B cell (primary cell): ENCODE data around the gene EEPD1. TPM values are rescaled to one million over a fixed set of nuclear protein-coding genes. Genes with fewer than 3 reads are reported as not detected.

Experiments used
- ATAC-seq: fragments of 200-7000 bp; cut with Tn5 transposase; one replicate; pipeline ENCODE4 v1.10.0; 2021; ENCODE audit warnings: low read depth, mild to moderate bottlenecking, moderate number of reproducible peaks, moderate library complexity
- CTCF ChIA-PET: fragments of 350-600 bp; sonication (Branson Sonifier 250); formaldehyde crosslinking; loops from one replicate; lab custom pipeline; 2021; ENCODE audit warnings: antibody characterized with exemption, inconsistent platforms; lab: Charles Lee
- POLR2A ChIA-PET: fragments of 350-600 bp; sonication (Branson Sonifier 250); formaldehyde crosslinking; loops from one replicate; lab custom pipeline; 2021; ENCODE audit warnings: antibody characterized with exemption; lab: Charles Lee
- DNase-seq: peaks from one replicate; pipeline ENCODE4 v3.0.0; 2013
- H2AFZ ChIP-seq: 2 replicates; pipeline ENCODE4 v1.6.1; 2012; ENCODE audit warnings: mild to moderate bottlenecking, low read depth, low read length; ENCODE audit not compliant: insufficient read depth, poor library complexity, severe bottlenecking
- H3K27ac ChIP-seq, 2 donors: 1 replicate in 1 of 2; 2 replicates in 1 of 2; pipeline ENCODE4 v1.5.1; 2012 to 2013; ENCODE audit warnings: low read length in 2 of 2, mild to moderate bottlenecking in 2 of 2, moderate library complexity in 1 of 2
- H3K27me3 ChIP-seq, 4 experiments: fragments of 200-600 bp in 1 of 4; sonication (generic) in 1 of 4; replicated peaks in 1 of 4; 1 replicate in 2 of 4; 2 replicates in 2 of 4; pipeline versions ENCODE4 v1.6.1 to v1.7.0; 2013 to 2016; ENCODE audit warnings: low read length in 3 of 4, mild to moderate bottlenecking in 2 of 4, mixed read lengths in 1 of 4, moderate library complexity in 1 of 4; ENCODE audit not compliant: insufficient read depth in 4 of 4, control insufficient read depth in 3 of 4; ENCODE audit errors: control extremely low read depth in 1 of 4
- H3K36me3 ChIP-seq, 2 experiments: replicated peaks in 1 of 2; 1 replicate in 1 of 2; 2 replicates in 1 of 2; pipeline versions ENCODE4 v1.6.1 to v1.7.1; 2013; ENCODE audit warnings: low read length in 1 of 2; ENCODE audit not compliant: insufficient read depth in 2 of 2, control insufficient read depth in 1 of 2; ENCODE audit errors: control extremely low read depth in 1 of 2, extremely low read depth in 1 of 2
- H3K4me1 ChIP-seq, 2 donors: fragments of 200-600 bp in 1 of 2; sonication (generic) in 1 of 2; 1 replicate in 1 of 2; 2 replicates in 1 of 2; pipeline versions ENCODE4 v1.5.1 to v1.6.1; 2013 to 2017; ENCODE audit warnings: low read length in 2 of 2; ENCODE audit not compliant: control insufficient read depth in 2 of 2, insufficient read depth in 2 of 2
- H3K4me2 ChIP-seq: replicated peaks from 2 replicates; pipeline ENCODE3; 2012; ENCODE audit warnings: mild to moderate bottlenecking, low read depth, low read length; ENCODE audit not compliant: poor library complexity, severe bottlenecking
- H3K4me3 ChIP-seq, 5 experiments: fragments of 200-600 bp in 1 of 5; sonication (generic) in 1 of 5; 1 replicate in 3 of 5; 2 replicates in 2 of 5; pipeline versions ENCODE4 v1.5.1 to v1.7.0; 2011 to 2016; ENCODE audit warnings: low read length in 4 of 5, mild to moderate bottlenecking in 4 of 5, low read depth in 2 of 5, control low read depth in 1 of 5, moderate library complexity in 1 of 5; ENCODE audit not compliant: insufficient read depth in 1 of 5; ENCODE audit errors: control extremely low read depth in 1 of 5, extremely low read depth in 1 of 5
- H3K79me2 ChIP-seq: fragments of 200-600 bp; sonication (generic); one replicate; pipeline ENCODE4 v1.6.0; 2016; ENCODE audit warnings: low read length; ENCODE audit not compliant: control insufficient read depth, insufficient read depth
- H3K9ac ChIP-seq: fragments of 200-600 bp; sonication (generic); 2 replicates; pipeline ENCODE4 v1.6.1; 2017; ENCODE audit warnings: mild to moderate bottlenecking, low read length, moderate library complexity
- H3K9me3 ChIP-seq, 3 donors: one replicate each; pipeline versions ENCODE4 v1.6.1 to v1.7.1; 2013; ENCODE audit warnings: low read length in 2 of 3; ENCODE audit not compliant: control insufficient read depth in 2 of 3, insufficient read depth in 1 of 3; ENCODE audit errors: control extremely low read depth in 1 of 3
- H4K20me1 ChIP-seq: 2 replicates; pipeline ENCODE4 v1.6.0; 2012; ENCODE audit warnings: mild to moderate bottlenecking, low read length; ENCODE audit not compliant: insufficient read depth, control insufficient read depth, poor library complexity, severe bottlenecking
- H3K27ac Mint-ChIP-seq: one replicate; pipeline ENCODE4 v1.8.0; 2021; ENCODE audit warnings: mixed read lengths
- H3K27me3 Mint-ChIP-seq: one replicate; pipeline ENCODE4 v1.8.0; 2021; ENCODE audit warnings: mixed read lengths
- H3K4me1 Mint-ChIP-seq: one replicate; pipeline ENCODE4 v1.8.0; 2021; ENCODE audit warnings: mixed read lengths
- H3K4me3 Mint-ChIP-seq: one replicate; pipeline ENCODE4 v1.8.0; 2021; ENCODE audit warnings: mixed read lengths
- H3K9me3 Mint-ChIP-seq: one replicate; pipeline ENCODE4 v1.8.0; 2022; ENCODE audit warnings: mixed read lengths; ENCODE audit not compliant: insufficient read depth
- CTCF ChIP-seq: fragments of 200-600 bp; IDR thresholded peaks from one replicate; pipeline ENCODE4 v1.8.0; 2022; ENCODE audit warnings: antibody characterized with exemption, mild to moderate bottlenecking
- EZH2 ChIP-seq: IDR thresholded peaks from 2 replicates; pipeline ENCODE4 v1.6.1; 2012; ENCODE audit warnings: borderline replicate concordance, low read depth, mild to moderate bottlenecking, moderate library complexity, low read length; ENCODE audit not compliant: insufficient read depth, poor library complexity, severe bottlenecking
- WGBS: methylation state at CpG from one replicate; pipeline ENCODE4 v1.1.5; 2013; ENCODE audit warnings: missing lambda C conversion rate; ENCODE audit not compliant: insufficient coverage; 5-methylcytosine and 5-hydroxymethylcytosine counted together
- intact Hi-C: fragments of 100-400 bp; cut with micrococcal nuclease; formaldehyde crosslinking; loops from one replicate; pipeline ENCODE4 v1.10.0; 2022
- polyA plus RNA-seq: library from polyadenylated mRNA; depleted of rRNA; stranded (reverse); fragments of >200 nt; gene quantifications from 2 replicates; pipeline ENCODE4 v1.2.3, GENCODE V29; 2012
- total RNA-seq, 2 donors: library from RNA; stranded (reverse); fragments of 120-200 nt in 1 of 2; gene quantifications; 1 replicate in 1 of 2; 2 replicates in 1 of 2; pipeline versions ENCODE4 v1.2.3 to v1.2.4, GENCODE V29; 2013 to 2022

Gene EEPD1
- total and polyA plus RNA-seq, 2 donors (not counting 1 experiment from before 2014, with no cell fraction given): 0.49 to 4.1 TPM

GRCh38 chr7:36314491-36314890 is 161.4 kb downstream of the EEPD1 start:
- 100% methylated on average over 1 of the region's 2 CpGs for WGBS
- no peak overlapping the region for H3K4me3 Mint-ChIP-seq
- H3K27ac Mint-ChIP-seq: no peak overlapping the region
- no peak overlapping the region for H3K27ac ChIP-seq
- H3K36me3 ChIP-seq: no peaks in the 10 kb centered on the region
- peaks cover 0 to 5% (median 0%) of the 10 kb centered on the region in 4 experiments for H3K27me3 ChIP-seq
- H3K4me3 ChIP-seq: no peak overlapping the region
- H3K27me3 Mint-ChIP-seq: peaks cover 5% of the 10 kb centered on the region
- no peaks in the 10 kb centered on the region for H3K4me1 Mint-ChIP-seq
- no peak for ATAC-seq
- no peaks in the 10 kb centered on the region for H3K4me1 ChIP-seq
- H3K9me3 ChIP-seq: no peaks in the 10 kb centered on the region
- intact Hi-C loops: no loop called here
- no peak overlapping the region for H3K9ac ChIP-seq
- POLR2A ChIA-PET: no interaction called here
- no peak for DNase-seq
- no peak overlapping the region for H2AFZ ChIP-seq
- no peaks in the 10 kb centered on the region for H3K79me2 ChIP-seq
- H3K9me3 Mint-ChIP-seq: no peaks in the 10 kb centered on the region
- no peaks in the 10 kb centered on the region for H4K20me1 ChIP-seq
- TF ChIP-seq EZH2 (no peak), CTCF (no peak)
- CTCF ChIA-PET: interaction anchor here (2.3 kb wide), 1 partner anchor 11 kb away, joined by 13 read pairs; no protein-coding TSS in a partner anchor
- no peak overlapping the region for H3K4me2 ChIP-seq

- DNase-seq: no peak
- ChIA-PET CTCF (interaction anchor here (1.0 to 2.3 kb wide), 3 partner anchors 10 to 330 kb away, joined by 3 to 13 read pairs (median 3); no protein-coding TSS in a partner anchor), POLR2A (no interaction called here)
- no peaks in the 10 kb centered on the region for H3K79me2 ChIP-seq
- Mint-ChIP-seq H3K27ac (no peak overlapping the region), H3K9me3 (no peaks in the 10 kb centered on the region), H3K4me3 (no peak overlapping the region), H3K4me1 (no peaks in the 10 kb centered on the region), H3K27me3 (peaks cover 5% of the 10 kb centered on the region)
- H3K4me3 ChIP-seq: no peak overlapping the region
- TF ChIP-seq CTCF (no peak), EZH2 (no peak)
- 75% methylated on average over 8 of the region's 9 CpGs for WGBS
- no peaks in the 10 kb centered on the region for H3K4me1 ChIP-seq
- intact Hi-C loops: no loop called here
- no peaks in the 10 kb centered on the region for H3K36me3 ChIP-seq
- H3K27ac ChIP-seq: no peak overlapping the region
- H3K9ac ChIP-seq: no peak overlapping the region
- ATAC-seq: no peak
- H2AFZ ChIP-seq: no peak overlapping the region
- no peaks in the 10 kb centered on the region for H3K9me3 ChIP-seq
- H3K27me3 ChIP-seq: peaks cover 0 to 5% (median 0%) of the 10 kb centered on the region in 4 experiments
- H3K4me2 ChIP-seq: no peak overlapping the region
- no peaks in the 10 kb centered on the region for H4K20me1 ChIP-seq
These were observed 162.4 kb downstream of the EEPD1 start for GRCh38 chr7:36315309-36315944.
